Esophagus squamous epithelium (tissue), 4 donors: ENCODE measurements around the gene LPIN3.

ENCODE experiments used
- CTCF ChIP-seq, 6 experiments: fragments of 450-650 bp in 4 of 6; fragments of 200-600 bp in 2 of 6; sonication (generic) in 2 of 6; IDR thresholded peaks; one replicate each; pipeline ENCODE4 v1.5.1; 2016 to 2019; ENCODE audit warnings: antibody characterized with exemption in 6 of 6, mild to moderate bottlenecking in 4 of 6, moderate library complexity in 4 of 6
- POLR2A ChIP-seq, 4 donors: fragments of 450-650 bp; IDR thresholded peaks; one replicate each; pipeline ENCODE4 v1.6.1; 2017; ENCODE audit warnings: antibody characterized with exemption in 4 of 4, mild to moderate bottlenecking in 4 of 4, moderate library complexity in 3 of 4

GRCh38 chr20:41327178-41327577 is 13.4 kb upstream of the LPIN3 start:
- no peak for TF ChIP-seq CTCF (IDR thresholded peaks at IDR 0.05)
- TF ChIP-seq POLR2A (IDR thresholded peaks at IDR 0.05) = no peak
